Stimulated activated CD4-positive, alpha-beta T cell treated with anti-CD3 and anti-CD28 coated beads, Interleukin-4, amount 100 ng/mL, for 4 hours (primary cell): Measurements from ENCODE around the gene ARHGAP9.

Experiments
- DNase-seq, 2 experiments: peaks; one replicate each; pipeline ENCODE4 v3.0.0-alpha.2; 2020

ARHGAP9 gene

DNA sequence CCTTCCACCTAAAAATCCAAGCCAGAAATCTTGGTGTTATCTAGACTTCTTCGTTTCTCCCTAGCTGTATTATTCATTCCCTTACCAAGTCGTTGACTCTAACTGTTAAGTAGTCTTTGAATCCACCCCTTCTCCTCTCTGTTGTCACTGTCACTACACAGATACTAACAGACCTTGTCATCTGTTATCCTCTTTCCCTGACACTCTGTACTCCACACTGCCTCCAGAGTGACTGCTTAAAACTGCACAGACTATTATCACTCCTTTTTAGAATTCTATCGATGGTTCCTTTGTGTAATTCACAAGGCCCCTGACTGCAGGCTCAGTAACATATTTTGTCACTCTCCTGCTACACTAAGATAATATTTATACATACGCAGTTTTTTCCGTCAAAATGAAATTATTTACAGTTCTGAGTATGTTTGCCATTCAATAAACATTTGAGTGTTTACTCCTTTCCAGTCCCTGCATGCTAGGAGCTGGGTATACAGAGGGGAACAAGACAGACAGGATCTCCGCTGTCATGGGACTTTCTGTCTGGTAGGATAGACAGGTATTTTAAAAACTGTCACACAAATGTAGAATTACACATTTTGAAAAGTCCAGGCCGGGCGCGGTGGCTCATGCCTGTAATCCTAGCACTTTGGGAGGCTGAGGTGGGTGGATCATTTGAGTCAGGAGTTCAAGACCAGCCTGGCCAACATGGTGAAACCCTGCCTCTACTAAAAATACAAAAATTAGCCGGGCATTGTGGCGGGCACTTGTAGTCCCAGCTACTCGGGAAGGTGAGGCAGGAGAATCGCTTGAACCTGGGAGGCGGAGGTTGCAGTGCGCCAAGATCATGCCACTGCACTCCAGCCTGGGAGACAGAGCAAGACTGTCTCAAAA lies 12.0 kb upstream of the ARHGAP9 start:
- DNase-seq = no peak

GRCh38 chr12:57490126-57490525 lies 10.5 kb upstream of the ARHGAP9 start:
- DNase-seq = no peak

- no peak for DNase-seq
Measured at GRCh38 chr12:57489157-57489641, 9.5 kb upstream of the ARHGAP9 start.

DNA sequence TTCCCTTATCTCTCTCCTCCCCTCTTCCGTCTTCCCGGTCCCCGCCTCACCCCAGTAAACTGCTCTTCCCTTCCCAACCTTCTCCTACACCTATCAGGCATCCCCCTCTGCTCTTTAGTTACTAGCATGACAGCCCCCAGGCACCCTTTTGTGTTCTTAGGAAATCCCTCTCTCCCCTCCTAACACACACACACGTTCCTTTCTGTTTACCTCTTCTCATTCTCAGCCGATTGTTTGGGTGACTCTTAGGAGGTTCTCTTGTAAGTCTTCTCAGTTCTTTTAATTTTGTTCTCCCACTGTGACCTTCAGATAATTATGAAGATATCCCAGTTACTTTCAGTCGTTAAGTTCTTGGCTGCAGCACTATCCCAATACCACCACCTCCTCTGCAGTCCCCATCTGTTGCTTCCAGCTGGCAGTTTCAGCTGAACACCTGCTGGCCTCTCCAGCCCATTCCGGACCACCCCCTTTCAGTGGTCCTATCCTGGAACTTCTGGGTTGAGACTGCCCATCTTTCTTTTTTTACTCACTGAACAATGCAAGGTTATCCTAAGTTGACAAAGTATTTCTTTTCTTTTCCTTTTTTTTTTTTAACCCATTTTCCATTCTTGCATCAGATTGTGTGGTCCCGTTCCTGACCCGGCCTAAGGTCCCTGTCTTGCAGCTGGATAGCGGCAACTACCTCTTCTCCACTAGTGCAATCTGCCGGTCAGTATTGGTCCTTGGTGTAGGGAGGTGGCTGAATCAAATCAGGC lies 8.9 kb upstream of the ARHGAP9 start:
- DNase-seq = no peak

- peak; percentile 83 to 93 for DNase-seq
Measured at GRCh38 chr12:57487597-57488401, 8.1 kb upstream of the ARHGAP9 start, which contains the start of gene MARS1. TSS of gene MARS1 (plus strand) at chr12:57488068. CDS start at chr12:57488091, 23 bp downstream.

DNA sequence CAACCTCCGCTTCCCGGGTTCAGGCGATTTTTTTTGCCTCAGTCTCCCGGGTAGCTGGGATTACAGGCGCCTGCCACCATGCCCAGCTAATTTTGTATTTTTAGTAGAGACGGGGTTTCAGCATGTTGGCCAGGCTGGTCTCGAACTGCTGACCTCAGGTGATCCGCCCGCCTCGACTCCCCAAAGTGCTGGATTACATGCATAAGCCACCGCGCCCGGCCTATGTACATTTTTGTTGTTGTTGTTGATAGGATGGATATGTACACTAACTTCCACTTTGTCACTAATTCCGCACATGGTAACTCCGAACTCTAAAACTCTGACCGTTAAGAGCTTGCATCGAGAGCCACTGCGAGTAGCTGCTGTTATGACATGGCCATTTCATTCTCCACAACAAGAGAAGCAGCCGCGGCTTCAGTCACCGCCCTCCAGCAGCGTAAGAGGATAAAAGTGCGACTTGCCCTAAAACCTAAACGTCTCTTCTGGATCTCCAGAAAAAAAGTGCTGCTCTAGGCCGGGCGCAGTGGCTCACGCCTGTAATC lies 7.5 kb upstream of the ARHGAP9 start:
- DNase-seq = no peak

- DNase-seq = no peak
Measured at GRCh38 chr12:57485695-57486094, 6.0 kb upstream of the ARHGAP9 start.

DNA sequence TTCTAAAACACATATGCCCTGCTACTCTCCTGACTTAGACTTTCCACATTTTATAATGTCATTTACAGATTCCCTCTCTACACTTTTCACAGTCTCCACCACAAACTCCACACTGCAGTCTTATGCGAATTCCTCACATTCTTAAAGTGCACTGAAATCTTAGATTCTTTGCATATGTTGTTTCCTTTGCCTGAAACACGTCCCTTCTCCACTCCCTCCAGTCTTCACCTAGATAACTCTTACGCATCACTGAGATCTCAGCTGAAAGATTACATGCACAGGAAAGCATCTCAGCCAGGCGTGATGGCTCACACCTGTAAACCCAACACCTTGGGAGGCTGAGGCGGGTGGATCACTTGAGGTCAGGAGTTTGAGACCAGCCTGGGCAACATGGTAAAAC lies 3.8 kb upstream of the ARHGAP9 start:
- no peak for DNase-seq

- no peak for DNase-seq
Measured at GRCh38 chr12:57481671-57482070, 2.0 kb upstream of the ARHGAP9 start.

- no peak for DNase-seq
Measured at GRCh38 chr12:57479043-57479375, 657 bp downstream of the ARHGAP9 start.

- peak in 1 of 2 experiments; percentile 62 for DNase-seq
Measured at GRCh38 chr12:57477710-57478681, 1.7 kb downstream of the ARHGAP9 start.

GRCh38 chr12:57476993-57477709 lies 2.5 kb downstream of the ARHGAP9 start:
- DNase-seq = no peak

GRCh38 chr12:57476162-57476992 lies 3.3 kb downstream of the ARHGAP9 start:
- peak; percentile 68 to 69 for DNase-seq

DNA sequence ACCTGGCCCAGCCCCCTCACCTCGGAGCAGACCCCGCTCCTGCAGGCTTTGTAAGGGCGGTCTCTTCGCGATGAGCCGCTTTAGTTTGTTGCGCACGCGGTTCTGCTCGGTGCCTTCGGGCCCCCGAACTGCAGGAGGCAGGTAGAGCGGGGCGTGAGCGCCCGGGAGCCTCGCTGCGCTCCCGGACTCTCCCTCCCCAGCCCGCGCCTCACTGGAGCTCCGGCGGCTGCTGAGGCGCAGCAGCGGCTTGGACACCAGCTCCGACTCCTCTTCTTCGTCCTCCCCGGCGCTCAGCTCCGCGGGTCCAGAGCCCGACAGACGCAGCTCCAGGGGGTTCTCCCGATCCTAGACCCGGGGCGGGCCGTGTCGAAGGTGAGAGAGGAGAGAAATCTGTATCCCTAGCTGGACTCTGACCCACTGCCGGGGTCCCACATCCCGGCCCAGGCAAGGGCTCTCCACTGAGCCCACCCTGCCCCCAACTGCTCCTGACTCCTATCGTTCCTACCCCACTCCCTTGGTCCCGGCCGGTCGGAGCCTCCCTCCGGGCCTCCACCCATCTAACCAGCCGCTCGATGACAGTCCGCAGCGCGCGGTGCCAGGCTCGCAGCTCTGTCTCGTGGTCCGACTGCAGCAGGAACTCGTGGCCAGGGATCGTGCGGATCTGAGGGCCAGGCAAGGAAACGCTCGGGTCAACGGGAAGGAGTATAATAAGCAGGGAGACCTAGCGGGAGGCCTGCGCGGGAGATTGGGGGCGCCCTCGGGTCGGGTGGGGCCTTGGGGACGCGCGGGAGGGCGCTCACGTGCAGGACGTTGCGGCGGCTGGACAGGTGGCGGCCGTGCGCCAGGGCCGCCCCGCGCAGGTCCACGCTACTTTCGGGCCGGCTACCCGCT lies 4.2 kb downstream of the ARHGAP9 start:
- DNase-seq = no peak

- DNase-seq = no peak
Measured at GRCh38 chr12:57474862-57475261, 4.8 kb downstream of the ARHGAP9 start.

GRCh38 chr12:57474430-57474829 lies 5.2 kb downstream of the ARHGAP9 start:
- DNase-seq = no peak

DNA sequence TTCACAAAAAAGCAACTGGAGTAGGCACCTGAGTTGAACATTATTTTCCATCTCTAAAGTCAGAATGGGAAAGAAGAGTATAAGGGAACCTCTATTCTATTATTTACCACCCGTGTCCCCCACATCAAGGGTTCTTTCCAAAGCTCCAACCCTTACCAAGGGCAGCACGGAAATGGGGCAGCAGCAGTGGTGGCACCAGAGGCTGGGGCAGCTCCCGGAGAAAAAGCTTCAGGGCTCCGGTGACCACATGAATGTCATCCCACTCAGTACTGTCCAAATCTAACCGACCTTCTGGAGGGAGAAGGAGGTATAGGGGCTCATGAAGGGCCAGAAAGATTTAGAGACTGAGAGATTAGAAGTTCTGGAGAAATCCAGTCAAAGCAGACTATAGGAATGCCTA lies 5.8 kb downstream of the ARHGAP9 start:
- no peak for DNase-seq

DNA sequence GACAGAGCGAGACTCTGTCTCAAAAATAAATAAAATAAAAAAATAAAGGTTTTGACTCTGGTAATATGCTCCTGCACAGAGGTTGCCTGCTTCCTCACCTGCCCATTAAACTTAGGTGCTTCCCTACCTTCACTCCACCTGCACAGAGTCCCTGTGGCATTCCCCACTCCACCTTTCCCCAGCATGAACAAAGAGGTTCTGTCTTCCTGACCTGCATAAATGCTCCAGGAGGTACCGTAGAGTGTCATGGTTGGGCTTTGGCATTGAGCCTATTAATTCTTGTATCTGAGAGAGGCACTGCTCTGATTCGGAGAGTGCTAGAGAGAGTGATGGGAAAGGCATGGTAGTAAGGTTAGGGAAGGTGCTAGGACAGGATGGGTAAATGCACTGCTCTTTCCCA lies 6.3 kb downstream of the ARHGAP9 start:
- no peak for DNase-seq

- no peak for DNase-seq
Measured at GRCh38 chr12:57472391-57472790, 7.3 kb downstream of the ARHGAP9 start.
